Measurements from ENCODE around the gene TP53.
"Not testable (repeated sequence)": the region's sequence is repeated elsewhere in the genome, so short reads cannot be mapped to it uniquely, and the experiment has no call there.

The TP53 gene

DNA sequence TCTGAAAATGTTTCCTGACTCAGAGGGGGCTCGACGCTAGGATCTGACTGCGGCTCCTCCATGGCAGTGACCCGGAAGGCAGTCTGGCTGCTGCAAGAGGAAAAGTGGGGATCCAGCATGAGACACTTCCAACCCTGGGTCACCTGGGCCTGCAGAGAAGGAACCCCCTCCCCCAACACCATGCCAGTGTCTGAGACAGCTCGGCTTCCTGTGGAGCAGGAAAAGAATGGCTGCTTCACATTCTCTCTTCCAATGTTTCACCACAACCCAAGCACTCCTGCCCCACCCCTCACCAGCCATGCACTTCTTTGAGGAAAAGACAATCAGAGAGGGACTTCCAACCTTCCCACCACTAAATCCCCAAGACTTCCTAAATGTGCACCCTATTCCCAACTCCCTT is 10.8 kb downstream of the TP53 start:
- in situ Hi-C loops (cut with MboI; ENCODE audit: low sequenced_read_pairs): no loop called here

DNA sequence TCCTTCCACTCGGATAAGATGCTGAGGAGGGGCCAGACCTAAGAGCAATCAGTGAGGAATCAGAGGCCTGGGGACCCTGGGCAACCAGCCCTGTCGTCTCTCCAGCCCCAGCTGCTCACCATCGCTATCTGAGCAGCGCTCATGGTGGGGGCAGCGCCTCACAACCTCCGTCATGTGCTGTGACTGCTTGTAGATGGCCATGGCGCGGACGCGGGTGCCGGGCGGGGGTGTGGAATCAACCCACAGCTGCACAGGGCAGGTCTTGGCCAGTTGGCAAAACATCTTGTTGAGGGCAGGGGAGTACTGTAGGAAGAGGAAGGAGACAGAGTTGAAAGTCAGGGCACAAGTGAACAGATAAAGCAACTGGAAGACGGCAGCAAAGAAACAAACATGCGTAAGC is 12.4 kb downstream of the TP53 start:
- in situ Hi-C loops (cut with MboI; ENCODE audit: low sequenced_read_pairs): no loop called here

DNA sequence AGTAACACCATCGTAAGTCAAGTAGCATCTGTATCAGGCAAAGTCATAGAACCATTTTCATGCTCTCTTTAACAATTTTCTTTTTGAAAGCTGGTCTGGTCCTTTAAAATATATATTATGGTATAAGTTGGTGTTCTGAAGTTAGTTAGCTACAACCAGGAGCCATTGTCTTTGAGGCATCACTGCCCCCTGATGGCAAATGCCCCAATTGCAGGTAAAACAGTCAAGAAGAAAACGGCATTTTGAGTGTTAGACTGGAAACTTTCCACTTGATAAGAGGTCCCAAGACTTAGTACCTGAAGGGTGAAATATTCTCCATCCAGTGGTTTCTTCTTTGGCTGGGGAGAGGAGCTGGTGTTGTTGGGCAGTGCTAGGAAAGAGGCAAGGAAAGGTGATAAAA is 14.1 kb downstream of the TP53 start:
- in situ Hi-C loops (cut with MboI; ENCODE audit: low sequenced_read_pairs): no loop called here

DNA sequence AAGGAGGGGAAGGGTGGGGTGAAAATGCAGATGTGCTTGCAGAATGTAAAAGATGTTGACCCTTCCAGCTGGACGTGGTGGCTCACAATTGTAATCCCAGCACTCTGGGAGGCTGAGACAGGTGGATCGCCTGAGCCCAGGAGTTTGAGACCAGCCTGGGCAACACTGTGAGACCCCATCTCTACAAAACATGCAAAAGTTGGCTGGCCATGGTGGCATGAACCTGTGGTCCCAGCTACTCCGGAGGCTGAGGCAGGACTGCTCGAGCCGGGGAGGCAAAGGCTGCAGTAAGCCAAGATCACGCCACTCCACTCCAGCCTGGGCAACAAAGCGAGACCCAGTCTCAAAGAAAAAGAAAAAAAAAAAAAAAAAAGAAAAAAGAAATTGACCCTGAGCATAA is 18.8 kb downstream of the TP53 start:
- in situ Hi-C loops (cut with MboI; ENCODE audit: low sequenced_read_pairs): no loop called here

DNA sequence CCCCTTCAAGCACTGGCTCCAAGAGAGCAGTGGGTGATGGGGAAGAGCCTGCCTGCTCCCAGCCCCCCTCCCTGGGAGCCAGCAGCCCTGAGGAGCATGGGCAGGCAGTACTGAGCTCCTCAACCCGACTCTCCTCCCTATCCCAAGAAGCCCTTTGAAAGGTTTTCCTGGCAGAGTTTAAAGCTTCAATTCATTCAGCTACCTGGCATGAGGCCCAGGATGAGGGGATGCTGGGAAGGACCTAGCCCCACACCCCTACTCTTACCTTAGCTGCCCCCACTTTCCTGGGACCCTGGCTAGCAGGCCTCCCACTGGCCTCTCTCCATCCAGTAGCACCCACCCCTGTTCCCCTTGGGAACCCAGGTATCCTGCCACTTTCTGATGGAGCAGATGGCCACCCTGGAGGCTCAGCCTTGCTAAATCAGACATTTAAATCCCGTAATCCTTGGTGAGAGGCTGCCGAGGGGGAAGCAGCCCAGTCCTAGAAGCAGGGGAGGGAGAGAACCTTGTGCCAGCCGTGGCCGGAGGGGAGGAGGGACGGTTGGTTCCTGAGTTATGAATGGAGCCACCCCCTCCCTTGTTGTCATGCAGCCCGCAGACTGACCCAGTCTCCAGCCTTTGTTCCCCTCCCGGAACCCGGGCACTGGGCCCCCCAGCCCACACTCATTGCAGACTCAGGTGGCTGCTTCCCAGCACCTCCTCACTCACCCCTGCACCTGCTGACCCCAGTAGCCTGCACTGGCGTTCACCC is 19.5 kb downstream of the TP53 start:
- in situ Hi-C loops (cut with MboI; ENCODE audit: low sequenced_read_pairs): no loop called here

DNA sequence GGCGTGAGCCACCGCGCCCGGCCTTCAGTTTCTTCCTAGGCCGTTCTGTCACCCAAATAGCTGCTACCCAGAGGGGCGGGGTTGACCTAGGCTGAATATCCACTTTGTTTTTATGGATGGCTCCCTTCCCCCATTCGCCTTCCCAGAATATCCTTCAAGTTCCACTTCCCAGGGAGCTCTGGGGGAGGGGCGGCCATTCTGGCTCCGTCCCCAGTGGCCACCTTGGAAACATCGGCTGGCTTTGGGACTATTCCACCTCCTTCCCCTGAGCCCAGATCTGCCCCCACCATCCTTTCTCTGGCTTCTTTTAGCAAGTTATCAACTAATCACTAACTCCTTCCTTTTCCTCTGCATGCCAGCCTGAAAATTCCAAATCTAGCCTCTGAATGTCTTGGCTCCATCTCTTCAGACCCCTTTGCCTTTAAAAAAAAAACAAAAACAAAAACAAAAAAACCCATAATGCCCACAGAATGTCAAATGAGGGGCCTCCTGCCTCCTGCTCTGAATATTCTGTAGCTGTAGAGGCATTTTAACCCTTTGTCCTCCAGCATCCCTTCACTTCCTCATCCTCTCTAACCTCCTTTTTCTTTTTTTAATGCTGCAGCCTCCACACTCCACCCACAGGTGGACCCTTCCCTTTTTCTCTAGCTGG is 30.2 kb downstream of the TP53 start:
- in situ Hi-C loops (cut with MboI; ENCODE audit: low sequenced_read_pairs): no loop called here

DNA sequence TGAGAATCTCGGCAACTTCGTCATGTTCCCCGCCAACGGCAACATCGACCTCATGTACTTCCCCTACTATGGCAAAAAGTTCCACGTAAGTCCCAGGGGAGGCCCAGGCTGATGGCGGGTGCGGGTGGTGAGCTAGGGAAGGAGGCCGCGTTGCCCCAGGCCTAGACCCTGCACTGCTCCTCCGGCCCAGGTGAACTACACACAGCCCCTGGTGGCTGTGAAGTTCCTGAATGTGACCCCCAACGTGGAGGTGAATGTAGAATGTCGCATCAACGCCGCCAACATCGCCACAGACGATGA is 31.8 kb downstream of the TP53 start:
- in situ Hi-C loops (cut with MboI; ENCODE audit: low sequenced_read_pairs): no loop called here

DNA sequence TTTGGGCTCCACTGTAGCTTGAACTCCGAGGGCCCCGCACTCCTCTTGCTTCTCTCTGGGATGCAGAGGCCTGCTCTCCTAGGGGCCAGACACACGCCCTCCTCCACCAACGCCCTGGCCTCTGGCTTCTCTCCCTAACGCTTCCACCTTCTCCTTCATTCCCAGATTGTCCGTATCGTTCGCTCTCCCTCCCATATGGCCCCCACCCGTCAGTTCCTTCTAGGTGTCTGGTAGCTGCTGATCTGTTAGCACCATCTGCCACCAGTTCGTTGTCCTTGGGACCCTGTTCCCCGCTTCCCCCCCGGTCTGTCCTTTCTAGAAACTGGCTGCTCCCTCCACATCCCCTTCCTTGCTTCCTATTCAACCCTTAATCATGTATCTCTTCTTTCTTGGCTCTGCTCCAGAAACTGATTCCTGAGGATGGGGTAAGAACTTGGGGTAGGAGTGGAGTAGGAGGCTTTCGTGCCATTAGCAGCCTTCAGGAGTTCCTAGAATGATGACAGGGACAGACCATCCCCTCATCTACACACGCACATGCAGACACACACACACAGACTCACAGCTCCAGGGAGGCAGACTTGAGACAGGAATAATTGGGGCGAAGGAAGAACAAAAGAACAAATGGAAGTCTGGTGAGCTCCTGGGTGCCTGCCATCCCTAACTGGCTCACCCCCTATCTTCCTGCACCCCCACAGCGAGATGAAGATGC is 32.3 kb downstream of the TP53 start:
- in situ Hi-C loops (cut with MboI; ENCODE audit: low sequenced_read_pairs): no loop called here

DNA sequence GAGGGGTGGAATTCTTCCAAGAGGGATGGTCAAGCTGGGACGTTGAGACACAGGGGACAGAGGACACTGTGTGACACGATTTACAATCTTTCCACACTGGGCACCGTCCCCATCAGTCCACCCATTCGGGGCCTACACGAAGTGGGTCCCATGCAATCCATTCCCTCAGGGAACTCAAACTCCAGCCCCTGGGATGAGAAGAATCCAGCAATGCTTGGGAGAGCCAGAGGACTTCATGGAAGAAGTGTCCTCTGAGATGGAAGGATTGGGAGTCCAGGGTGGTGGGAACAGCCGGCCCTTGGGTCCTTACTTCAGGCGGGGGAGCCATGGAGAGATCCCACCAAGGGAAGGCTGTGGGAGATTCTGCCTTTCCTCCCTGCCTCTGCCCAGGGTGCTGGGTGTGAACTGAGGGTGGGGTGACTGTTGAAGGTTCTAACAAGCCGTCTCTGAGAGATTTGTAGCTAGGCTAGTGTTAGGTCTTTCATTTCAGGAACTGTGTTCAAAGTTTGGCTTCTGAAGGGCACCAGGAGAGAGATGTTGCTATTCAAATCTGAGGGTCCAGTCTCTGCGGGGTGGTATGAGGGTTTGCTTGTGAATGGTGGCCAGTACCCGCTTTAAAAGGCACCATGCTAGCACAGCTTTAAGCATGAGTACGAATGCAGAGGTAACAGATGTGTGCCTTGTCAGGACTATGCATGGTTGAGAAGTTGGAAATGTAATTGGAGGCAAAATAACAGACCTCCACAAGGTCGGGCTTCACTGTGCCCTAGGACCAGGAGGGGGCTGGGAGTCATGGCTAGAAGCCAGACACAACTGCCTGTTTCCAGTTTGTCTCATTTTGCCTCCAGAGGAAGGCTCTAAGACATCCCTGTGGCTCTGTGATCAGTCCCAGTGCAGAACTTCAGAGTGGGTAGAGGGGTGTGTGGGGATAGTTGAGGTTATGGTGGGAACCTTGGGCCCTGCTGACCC is 34.6 kb downstream of the TP53 start:
- in situ Hi-C loops (cut with MboI; ENCODE audit: low sequenced_read_pairs): no loop called here

DNA sequence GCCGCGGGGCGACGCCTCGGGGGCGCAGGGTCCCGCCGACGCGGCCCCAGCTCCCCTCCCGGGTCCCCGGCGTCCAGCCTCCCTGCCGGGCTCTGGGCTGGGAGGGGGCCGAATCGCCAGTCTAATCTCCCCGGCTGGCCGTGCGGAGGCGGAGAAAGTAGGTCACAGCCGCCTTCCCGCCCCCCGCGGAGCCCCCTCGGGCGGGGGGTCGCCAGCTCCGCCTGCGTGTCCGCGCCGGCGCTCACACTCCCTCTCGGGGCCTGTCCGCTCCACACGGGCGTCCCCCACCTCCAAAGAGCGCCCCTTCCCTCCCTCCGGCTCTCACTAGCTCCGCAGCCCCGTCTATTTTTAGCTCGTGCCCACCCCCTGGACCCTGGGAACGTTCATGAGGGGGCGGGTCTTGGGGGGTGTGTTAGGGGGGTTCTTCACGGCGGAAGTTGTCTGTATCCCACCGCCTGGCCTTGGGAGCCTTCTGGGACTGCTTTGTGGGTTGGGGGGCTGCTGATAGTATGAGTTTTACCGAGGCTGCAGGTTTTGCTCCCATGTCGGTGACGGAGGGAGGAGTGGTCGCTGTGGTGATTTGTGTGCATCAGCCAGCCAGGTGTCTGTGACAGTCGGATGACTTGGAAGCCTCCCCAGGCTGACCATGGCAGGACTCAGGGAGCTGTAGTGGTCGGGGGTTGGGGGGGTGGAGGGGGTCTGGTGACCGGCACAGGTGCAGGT is 35.5 kb downstream of the TP53 start:
- in situ Hi-C loops (cut with MboI; ENCODE audit: low sequenced_read_pairs): no loop called here

DNA sequence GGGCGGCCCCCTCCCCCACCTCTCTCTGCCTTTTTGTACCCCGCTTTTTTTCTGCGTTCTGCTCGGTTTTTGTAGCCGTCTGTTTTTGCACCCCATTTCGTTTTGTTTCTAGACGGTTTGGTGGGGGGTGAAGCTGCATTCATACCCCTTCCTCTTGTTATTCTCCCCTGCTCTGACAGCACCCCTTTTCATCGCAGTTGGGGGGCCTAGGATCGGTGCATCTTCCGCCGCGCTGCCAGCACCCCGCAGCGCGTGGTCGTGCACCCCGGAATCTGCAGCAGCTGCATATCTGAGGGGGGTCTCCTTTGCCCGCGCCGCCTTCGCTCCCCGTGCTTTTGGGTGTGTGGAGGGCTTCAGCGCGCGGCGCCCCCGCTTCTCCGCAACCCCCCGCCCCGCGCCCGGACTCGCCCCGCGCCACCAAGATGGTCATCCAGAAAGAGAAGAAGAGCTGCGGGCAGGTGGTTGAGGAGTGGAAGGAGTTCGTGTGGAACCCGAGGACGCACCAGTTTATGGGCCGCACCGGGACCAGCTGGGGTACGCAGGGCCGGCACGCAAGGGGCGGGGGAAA is 36.1 kb downstream of the TP53 start:
- in situ Hi-C loops (cut with MboI; ENCODE audit: low sequenced_read_pairs): no loop called here

DNA sequence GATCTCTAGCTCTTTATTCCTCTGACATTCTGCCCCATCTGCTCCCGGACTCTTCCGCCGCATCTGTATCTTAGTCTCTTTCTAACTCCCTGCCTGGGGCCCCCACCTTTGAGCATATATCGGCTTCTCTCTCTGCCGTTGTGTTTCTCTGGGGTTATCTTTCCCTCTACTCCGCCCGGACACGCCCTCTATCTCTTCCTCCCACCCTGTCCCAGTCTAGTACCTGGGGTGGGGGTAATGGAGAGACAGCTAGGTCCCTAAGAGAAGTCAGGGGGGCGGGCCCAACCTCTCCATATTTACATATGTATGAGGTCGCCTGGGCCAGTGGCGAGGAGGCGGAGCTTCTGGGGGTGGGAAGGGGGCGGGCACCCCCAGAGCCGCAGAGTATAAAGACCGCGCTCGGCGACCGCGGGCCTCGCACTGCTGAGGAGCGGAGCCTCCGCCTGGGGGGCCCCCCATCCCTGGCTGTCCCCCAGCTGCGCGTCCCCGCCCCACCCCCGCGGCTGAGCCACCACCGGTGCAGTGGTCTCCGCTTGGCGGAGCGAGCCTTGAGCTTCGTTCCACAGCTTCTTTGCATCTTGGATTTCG is 36.7 kb downstream of the TP53 start, which contains the start of gene ATP1B2:
TSS of gene ATP1B2 (plus strand) at position 418 of the 588 bp plus-strand sequence. CDS start 593 bp downstream, outside the sequence.
- in situ Hi-C loops (cut with MboI; ENCODE audit: low sequenced_read_pairs): no loop called here

DNA sequence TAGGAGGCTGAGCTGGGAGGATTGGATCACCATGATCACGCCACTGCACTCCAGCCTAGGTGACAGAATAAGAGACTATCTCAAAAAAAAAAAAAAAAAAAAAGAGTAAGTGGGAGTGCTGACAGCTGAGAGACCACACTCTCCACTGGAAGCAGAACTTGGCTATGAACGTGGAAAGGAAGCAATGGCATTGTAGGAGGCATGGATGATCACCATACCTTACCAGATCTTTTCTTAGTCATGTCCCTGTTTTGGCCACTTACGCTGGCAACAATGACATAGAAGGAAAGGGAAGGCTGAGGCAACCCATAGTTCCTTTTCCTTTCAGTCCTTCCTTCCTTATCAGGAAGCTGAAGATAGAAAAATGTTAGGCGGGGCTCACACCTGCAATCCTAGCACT is 40.3 kb downstream of the TP53 start:
- in situ Hi-C loops (cut with MboI; ENCODE audit: low sequenced_read_pairs): no loop called here

DNA sequence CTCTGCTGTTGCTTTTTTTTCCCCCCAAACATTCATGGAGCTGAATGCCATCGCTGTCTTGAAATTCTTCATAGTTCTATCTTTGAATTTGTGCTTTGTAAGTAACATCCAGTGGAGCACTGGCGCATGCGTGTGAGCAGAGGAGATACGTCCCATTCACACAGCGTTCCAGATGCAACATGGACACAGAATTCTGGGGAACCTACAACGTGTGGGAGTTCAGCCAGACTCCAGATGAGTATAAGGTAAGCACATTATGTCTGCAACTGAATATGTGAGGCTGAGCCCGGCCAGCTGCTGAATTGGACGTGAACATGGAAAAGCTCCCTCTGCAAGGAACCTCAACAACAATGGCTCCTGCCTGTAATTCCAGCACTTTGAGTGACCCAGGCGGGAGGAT is 40.8 kb downstream of the TP53 start:
- in situ Hi-C loops (cut with MboI; ENCODE audit: low sequenced_read_pairs): no loop called here

DNA sequence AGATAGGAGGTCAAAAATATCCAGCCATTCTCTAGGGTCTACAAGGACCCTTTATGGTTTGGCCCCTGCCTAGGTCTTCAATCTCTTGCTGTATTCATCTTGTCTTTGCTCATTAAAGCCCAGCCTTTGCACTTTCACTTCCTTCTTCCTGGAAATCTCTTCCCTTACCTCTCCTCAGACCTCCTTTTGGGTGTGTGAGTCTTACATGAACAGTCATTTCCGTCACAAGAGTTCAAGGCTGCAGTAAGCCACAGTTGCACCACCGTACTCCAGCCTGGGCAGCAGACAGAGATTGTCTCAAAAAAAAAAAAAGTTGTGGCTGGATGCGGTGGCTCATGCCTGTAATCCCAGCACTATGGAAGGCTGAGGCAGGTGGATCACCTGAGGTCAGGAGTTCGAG is 42.5 kb downstream of the TP53 start:
- in situ Hi-C loops (cut with MboI; ENCODE audit: low sequenced_read_pairs): no loop called here

DNA sequence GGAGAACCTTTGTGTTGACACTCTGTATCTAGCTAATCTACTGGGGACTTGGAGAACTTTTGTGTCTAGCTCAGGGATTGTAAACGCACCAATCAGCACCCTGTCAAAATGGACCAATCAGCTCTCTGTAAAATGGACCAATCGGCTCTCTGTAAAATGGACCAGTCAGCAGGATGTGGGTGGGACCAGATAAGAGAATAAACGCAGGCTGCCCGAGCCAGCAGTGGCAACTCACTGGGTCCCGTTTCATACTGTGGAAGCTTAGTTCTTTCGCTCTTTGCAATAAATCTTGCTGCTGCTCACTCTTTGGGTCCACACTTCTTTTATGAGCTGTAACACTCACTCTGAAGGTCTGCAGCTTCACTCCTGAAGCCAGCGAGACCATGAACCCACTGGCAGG is 45.7 kb downstream of the TP53 start:
- in situ Hi-C loops (cut with MboI; ENCODE audit: low sequenced_read_pairs): not testable (repeated sequence)

DNA sequence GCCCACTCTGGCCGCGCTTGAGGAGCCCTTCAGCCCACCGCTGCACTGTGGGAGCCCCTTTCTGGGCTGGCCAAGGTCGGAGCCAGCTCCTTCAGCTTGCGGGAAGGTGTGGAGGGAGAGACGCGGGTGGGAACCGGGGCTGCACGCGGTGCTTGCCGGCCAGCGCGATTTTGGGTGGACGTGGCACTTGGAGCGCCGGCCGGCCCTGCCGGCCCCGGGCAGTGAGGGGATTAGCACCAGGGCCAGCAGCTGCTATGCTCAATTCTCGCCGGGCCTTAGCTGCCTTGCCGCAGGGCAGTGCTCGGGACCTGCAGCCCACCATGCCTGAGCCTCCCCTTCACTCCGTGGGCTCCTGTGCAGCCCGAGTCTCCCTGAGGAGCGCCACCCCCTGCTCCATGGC is 46.5 kb downstream of the TP53 start:
- in situ Hi-C loops (cut with MboI; ENCODE audit: low sequenced_read_pairs): no loop called here

DNA sequence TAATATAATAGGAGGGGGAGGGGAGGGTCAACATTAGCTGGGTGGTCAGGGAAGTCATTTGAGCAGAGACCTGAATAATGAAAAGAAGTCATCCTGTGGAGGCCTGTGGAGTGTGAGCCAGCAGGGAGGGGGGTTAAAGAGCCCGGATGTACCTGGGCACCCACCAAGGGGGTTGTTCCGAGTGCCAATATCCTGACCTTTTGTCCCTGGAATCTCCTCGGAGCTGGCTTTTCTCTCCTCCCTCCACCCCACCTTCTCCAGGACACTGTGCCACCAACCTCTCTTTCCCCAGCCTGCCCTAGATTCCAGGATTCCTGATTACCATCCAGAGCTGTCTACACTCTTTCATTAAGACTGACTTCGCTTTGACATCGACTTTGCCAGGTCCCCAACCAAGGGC is 51.1 kb downstream of the TP53 start:
- in situ Hi-C loops (cut with MboI; ENCODE audit: low sequenced_read_pairs): no loop called here

DNA sequence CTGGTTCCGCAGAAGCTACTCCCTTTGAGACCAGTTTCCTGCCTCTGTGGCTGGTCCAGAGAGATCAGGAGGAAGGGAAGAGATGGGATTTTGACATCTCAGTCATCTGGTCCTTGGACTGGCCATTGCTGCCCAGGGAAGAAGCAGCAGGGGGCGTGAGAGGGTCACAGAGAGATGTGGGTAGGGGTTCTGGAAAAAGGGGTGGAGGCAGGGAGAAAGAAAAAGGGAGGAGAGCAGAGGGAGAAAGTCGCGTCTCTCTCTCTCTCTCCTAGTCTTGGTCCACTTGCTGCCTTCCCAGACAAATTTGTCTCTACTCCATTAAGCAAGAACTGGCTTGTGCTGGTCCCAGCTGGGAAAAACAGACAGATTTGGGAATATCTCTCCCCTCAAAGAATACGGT is 52.9 kb downstream of the TP53 start:
- in situ Hi-C loops (cut with MboI; ENCODE audit: low sequenced_read_pairs): no loop called here

DNA sequence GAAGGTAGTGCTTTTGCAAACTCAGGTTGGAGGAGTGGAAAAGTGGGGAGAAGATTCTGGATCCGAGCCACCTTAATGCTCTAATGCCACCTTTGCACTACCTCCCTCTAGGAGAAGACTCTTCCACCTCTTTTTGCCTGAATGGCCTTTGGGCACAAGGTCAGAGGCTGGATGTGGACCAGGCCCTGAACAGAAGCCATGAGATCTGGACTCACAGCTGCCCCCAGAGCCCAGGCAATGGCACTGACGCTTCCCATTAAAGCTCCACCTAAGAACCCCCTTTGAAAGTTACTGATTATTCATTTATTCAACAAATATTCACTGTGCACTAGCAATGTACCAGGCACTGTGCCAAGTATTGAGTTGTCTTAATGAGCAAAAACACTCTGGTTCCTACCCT is 54.2 kb downstream of the TP53 start:
- in situ Hi-C loops (cut with MboI; ENCODE audit: low sequenced_read_pairs): no loop called here
